RWPE2 (cell line): ENCODE results near the gene NUDT13.

Experiments
- ATAC-seq: fragments of 200-7000 bp; cut with Tn5 transposase; 3 replicates; pipeline ENCODE4 v1.9.1; 2021; ENCODE audit warnings: low read depth
- DNase-seq: peaks from one replicate; pipeline ENCODE4 v3.0.0-alpha.2; 2020; ENCODE audit warnings: low spot score
- H3K27ac ChIP-seq: fragments of 450-650 bp; 2 replicates; pipeline ENCODE4 v1.5.1; 2017; ENCODE audit warnings: mild to moderate bottlenecking; ENCODE audit not compliant: poor library complexity, severe bottlenecking
- H3K27me3 ChIP-seq: fragments of 250-450 bp; sonication (Bioruptor Pico); 2 replicates; pipeline ENCODE4 v1.5.1; 2021; ENCODE audit warnings: mild to moderate bottlenecking, moderate library complexity; ENCODE audit not compliant: insufficient read depth, poor library complexity, severe bottlenecking
- H3K36me3 ChIP-seq: fragments of 250-450 bp; sonication (Bioruptor Pico); 2 replicates; pipeline ENCODE4 v1.5.1; 2020; ENCODE audit warnings: low read depth, mild to moderate bottlenecking, moderate library complexity
- H3K4me1 ChIP-seq: fragments of 250-450 bp; sonication (Bioruptor Pico); 2 replicates; pipeline ENCODE4 v1.5.1; 2021; ENCODE audit warnings: mild to moderate bottlenecking, moderate library complexity; ENCODE audit not compliant: insufficient read depth, poor library complexity, severe bottlenecking
- H3K4me3 ChIP-seq: fragments of 250-450 bp; sonication (Bioruptor Pico); 2 replicates; pipeline ENCODE4 v1.5.1; 2021; ENCODE audit warnings: mild to moderate bottlenecking, moderate library complexity; ENCODE audit not compliant: severe bottlenecking
- H3K9me3 ChIP-seq: fragments of 250-450 bp; sonication (Bioruptor Pico); 2 replicates; pipeline ENCODE4 v1.5.1; 2021; ENCODE audit warnings: mild to moderate bottlenecking, moderate library complexity; ENCODE audit not compliant: severe bottlenecking
- CTCF ChIP-seq: fragments of 450-650 bp; IDR thresholded peaks from one replicate; pipeline ENCODE4 v1.5.1; 2017; ENCODE audit warnings: mild to moderate bottlenecking, moderate library complexity; ENCODE audit not compliant: poor library complexity, severe bottlenecking

NUDT13 gene

GRCh38 chr10:73113551-73113950 lies 3.3 kb downstream of the NUDT13 start:
- DNase-seq (no peak), ATAC-seq (no peak)
- Histone ChIP-seq H3K36me3 (no peaks in the 10 kb centered on the region), H3K27me3 (no peaks in the 10 kb centered on the region), H3K9me3 (no peaks in the 10 kb centered on the region), H3K4me1 (peaks cover 27% of the 10 kb centered on the region), H3K4me3 (no peak overlapping the region), H3K27ac (no peak overlapping the region)
- TF ChIP-seq CTCF, result no peak

GRCh38 chr10:73116017-73116416 lies 5.8 kb downstream of the NUDT13 start:
- no peak overlapping the region for H3K27ac ChIP-seq
- ATAC-seq (no peak), DNase-seq (no peak)
- H3K4me3 ChIP-seq, result no peak overlapping the region
- H3K9me3 ChIP-seq, result no peaks in the 10 kb centered on the region
- peaks cover 28% of the 10 kb centered on the region for H3K4me1 ChIP-seq
- no peak for TF ChIP-seq CTCF
- H3K36me3 ChIP-seq, result 0 out of 2 replicates have a peak, but pooled peaks cover 3% of the 10 kb centered on the region
- H3K27me3 ChIP-seq, result no peaks in the 10 kb centered on the region

DNA sequence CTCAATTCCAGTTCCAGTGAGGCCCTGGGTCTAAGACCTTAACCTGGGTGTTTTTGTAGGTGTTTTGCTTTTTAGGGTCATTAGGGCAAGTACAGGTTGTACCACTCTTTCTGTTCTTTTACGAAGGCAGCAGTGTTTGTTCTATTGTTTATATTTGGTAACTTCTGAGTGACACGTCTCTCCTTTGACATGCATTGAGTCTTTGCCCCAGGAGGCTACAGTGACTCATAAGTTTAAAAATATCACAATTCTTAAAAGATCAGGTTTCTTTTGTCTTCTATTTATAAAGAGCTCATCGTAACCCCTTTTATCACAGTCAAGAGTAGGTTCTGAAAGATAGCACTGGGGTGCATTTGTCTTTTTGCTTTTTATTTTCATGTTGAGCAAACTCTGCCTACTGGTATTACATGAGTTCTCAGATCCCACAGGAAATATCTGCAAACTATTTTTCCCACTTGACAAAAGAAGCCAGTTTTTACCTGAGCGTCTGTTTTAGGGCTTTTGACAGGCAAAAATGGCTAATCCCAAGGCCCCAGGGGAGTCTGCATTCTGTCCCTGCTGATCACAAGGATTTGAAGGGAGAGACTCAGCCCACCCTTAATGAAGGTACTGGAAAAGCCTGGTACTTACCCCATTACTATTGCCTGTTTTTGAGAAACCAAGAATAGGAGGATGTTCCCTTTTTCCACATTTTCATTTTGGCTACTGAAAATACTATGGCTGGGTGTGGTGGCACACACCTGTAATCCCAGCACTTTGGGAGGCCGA lies 7.9 kb downstream of the NUDT13 start:
- no peak for TF ChIP-seq CTCF
- peaks cover 18% of the 10 kb centered on the region for H3K4me1 ChIP-seq
- DNase-seq (no peak), ATAC-seq (peak; percentile 92)
- no peaks in the 10 kb centered on the region for H3K27me3 ChIP-seq
- peak overlapping the region; percentile 29 for H3K27ac ChIP-seq
- no peak overlapping the region for H3K4me3 ChIP-seq
- 0 out of 2 replicates have a peak, but pooled peaks cover 3% of the 10 kb centered on the region for H3K36me3 ChIP-seq
- no peaks in the 10 kb centered on the region for H3K9me3 ChIP-seq

DNA sequence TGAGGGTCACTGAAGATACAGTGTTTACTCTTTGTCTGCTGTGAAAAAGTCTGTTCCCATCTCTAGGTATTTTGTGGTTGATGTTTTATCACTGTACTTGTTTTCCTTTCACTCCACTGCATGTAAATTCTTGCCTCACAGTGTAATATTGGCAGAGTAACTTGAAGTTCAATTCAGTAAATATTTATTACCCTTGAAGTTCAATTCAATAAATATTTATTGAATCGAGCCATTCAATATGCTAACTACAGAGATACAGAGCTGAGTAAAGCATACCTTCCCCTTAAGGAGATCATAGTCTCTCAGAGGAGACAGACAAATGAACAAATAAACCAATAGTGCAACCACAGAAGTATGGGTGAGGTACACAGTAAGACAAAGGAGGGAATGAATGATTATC lies 9.2 kb downstream of the NUDT13 start:
- no peak for TF ChIP-seq CTCF
- no peak overlapping the region for H3K4me3 ChIP-seq
- DNase-seq (no peak), ATAC-seq (no peak)
- H3K27ac ChIP-seq, result no peak overlapping the region
- H3K27me3 ChIP-seq, result no peaks in the 10 kb centered on the region
- H3K4me1 ChIP-seq, result peaks cover 13% of the 10 kb centered on the region
- no peaks in the 10 kb centered on the region for H3K9me3 ChIP-seq
- peaks cover 11% of the 10 kb centered on the region; the same call in 1 of the 2 replicates for H3K36me3 ChIP-seq

- DNase-seq, result no peak
- no peak overlapping the region for H3K27ac ChIP-seq
- no peaks in the 10 kb centered on the region for H3K9me3 ChIP-seq
- H3K27me3 ChIP-seq, result no peaks in the 10 kb centered on the region
- no peak for TF ChIP-seq CTCF
- ATAC-seq, result no peak
- H3K4me3 ChIP-seq, result no peak overlapping the region
- H3K4me1 ChIP-seq, result peaks cover 13% of the 10 kb centered on the region
- H3K36me3 ChIP-seq, result peaks cover 15% of the 10 kb centered on the region
Measured at GRCh38 chr10:73119952-73120351, 9.7 kb downstream of the NUDT13 start.
